CD14-positive monocyte (primary cell): Measurements from ENCODE around the gene SECISBP2L. TPM values are rescaled to one million over a fixed set of nuclear protein-coding genes. Genes with fewer than 3 reads are reported as not detected.

Experiments used
- DNase-seq, 3 donors: peaks; one replicate each; pipeline ENCODE4 v3.0.0-alpha.2; 2011 to 2022
- H2AFZ ChIP-seq: 2 replicates; pipeline ENCODE4 v1.6.0; 2012; ENCODE audit warnings: mild to moderate bottlenecking, low read depth, low read length, inconsistent platforms; ENCODE audit not compliant: insufficient read depth, poor library complexity, severe bottlenecking
- H3K27ac ChIP-seq, 2 donors: 1 replicate in 1 of 2; 2 replicates in 1 of 2; pipeline ENCODE4 v1.5.1; 2012 to 2013; ENCODE audit warnings: low read length in 2 of 2, control low read depth in 1 of 2, inconsistent platforms in 1 of 2, low read depth in 1 of 2, mild to moderate bottlenecking in 1 of 2
- H3K27me3 ChIP-seq, 2 donors: one replicate each; pipeline versions ENCODE4 v1.6.0 to v1.6.1; 2011 to 2013; ENCODE audit warnings: low read length in 2 of 2; ENCODE audit not compliant: control insufficient read depth in 2 of 2, insufficient read depth in 2 of 2
- H3K36me3 ChIP-seq, 2 donors: replicated peaks in 1 of 2; 1 replicate in 1 of 2; 2 replicates in 1 of 2; pipeline versions ENCODE4 v1.5.1 to v1.6.1; 2012 to 2013; ENCODE audit warnings: low read length in 2 of 2, control low read depth in 1 of 2, inconsistent platforms in 1 of 2, mild to moderate bottlenecking in 1 of 2; ENCODE audit not compliant: insufficient read depth in 2 of 2, control insufficient read depth in 1 of 2
- H3K4me1 ChIP-seq, 2 donors: 1 replicate in 1 of 2; 2 replicates in 1 of 2; pipeline versions ENCODE4 v1.5.1 to v1.6.1; 2012 to 2013; ENCODE audit warnings: low read length in 2 of 2, control low read depth in 1 of 2, inconsistent platforms in 1 of 2, mild to moderate bottlenecking in 1 of 2, moderate library complexity in 1 of 2; ENCODE audit not compliant: insufficient read depth in 2 of 2, control insufficient read depth in 1 of 2
- H3K4me2 ChIP-seq: replicated peaks from 2 replicates; pipeline ENCODE3; 2012; ENCODE audit warnings: low read length, moderate library complexity, mild to moderate bottlenecking; ENCODE audit not compliant: poor library complexity, severe bottlenecking; ENCODE audit errors: extremely low read depth
- H3K4me3 ChIP-seq, 3 experiments: fragments of 200-600 bp in 1 of 3; sonication (generic) in 1 of 3; replicated peaks in 1 of 3; 1 replicate in 2 of 3; 2 replicates in 1 of 3; pipeline ENCODE4 v1.5.1; 2011 to 2013; ENCODE audit warnings: low read length in 3 of 3, mild to moderate bottlenecking in 3 of 3, control low read depth in 2 of 3, low read depth in 2 of 3, inconsistent platforms in 1 of 3, moderate library complexity in 1 of 3
- H3K79me2 ChIP-seq: 2 replicates; pipeline ENCODE4 v1.6.0; 2012; ENCODE audit warnings: mild to moderate bottlenecking, control low read depth, inconsistent platforms, low read length, moderate library complexity; ENCODE audit not compliant: insufficient read depth
- H3K9ac ChIP-seq: 2 replicates; pipeline ENCODE4 v1.6.0; 2017; ENCODE audit warnings: low read length, mild to moderate bottlenecking; ENCODE audit not compliant: insufficient read depth, poor library complexity, severe bottlenecking
- H3K9me3 ChIP-seq, 2 donors: replicated peaks in 1 of 2; 1 replicate in 1 of 2; 2 replicates in 1 of 2; pipeline versions ENCODE4 v1.5.1 to v1.6.1; 2012 to 2013; ENCODE audit warnings: low read length in 2 of 2, control low read depth in 1 of 2; ENCODE audit not compliant: control insufficient read depth in 1 of 2, insufficient read depth in 1 of 2
- H4K20me1 ChIP-seq: 2 replicates; pipeline ENCODE4 v1.6.0; 2012; ENCODE audit warnings: mild to moderate bottlenecking, low read length, control low read depth, moderate library complexity; ENCODE audit not compliant: insufficient read depth
- H3K27ac Mint-ChIP-seq, 7 donors: one replicate each; pipeline ENCODE4 v1.8.0; 2020; ENCODE audit warnings: mild to moderate bottlenecking in 7 of 7, mixed read lengths in 7 of 7, moderate library complexity in 6 of 7, inconsistent platforms in 2 of 7
- H3K27me3 Mint-ChIP-seq, 3 donors: one replicate each; pipeline ENCODE4 v1.8.0; 2021 to 2022; ENCODE audit warnings: low read depth in 3 of 3, mild to moderate bottlenecking in 3 of 3, mixed read lengths in 3 of 3, moderate library complexity in 3 of 3, inconsistent platforms in 1 of 3
- H3K36me3 Mint-ChIP-seq, 2 donors: one replicate each; pipeline ENCODE4 v1.8.0; 2020; ENCODE audit warnings: mixed read lengths in 2 of 2, inconsistent platforms in 1 of 2, mild to moderate bottlenecking in 1 of 2
- H3K4me1 Mint-ChIP-seq: one replicate; pipeline ENCODE4 v1.8.0; 2020; ENCODE audit warnings: mild to moderate bottlenecking, mixed read lengths
- H3K4me3 Mint-ChIP-seq, 2 donors: one replicate each; pipeline ENCODE4 v1.8.0; 2020; ENCODE audit warnings: mild to moderate bottlenecking in 2 of 2, mixed read lengths in 2 of 2, moderate library complexity in 1 of 2
- H3K9me3 Mint-ChIP-seq, 7 donors: one replicate each; pipeline ENCODE4 v1.8.0; 2020 to 2022; ENCODE audit warnings: mixed read lengths in 7 of 7, mild to moderate bottlenecking in 6 of 7, moderate library complexity in 6 of 7, inconsistent platforms in 2 of 7
- CTCF ChIP-seq: fragments of 200-600 bp; IDR thresholded peaks from one replicate; pipeline ENCODE4 v1.8.0; 2022; ENCODE audit warnings: antibody characterized with exemption, mild to moderate bottlenecking
- WGBS: methylation state at CpG from one replicate; pipeline ENCODE4 v1.1.5; 2013; ENCODE audit warnings: missing lambda C conversion rate; ENCODE audit not compliant: insufficient coverage; 5-methylcytosine and 5-hydroxymethylcytosine counted together
- intact Hi-C, 2 donors: fragments of 100-400 bp; cut with micrococcal nuclease; formaldehyde crosslinking; loops; one replicate each; pipeline versions ENCODE4 v1.15.0 to v1.15.1; 2023
- polyA minus RNA-seq: library from RNA; depleted of rRNA, polyadenylated mRNA; stranded (reverse); fragments of >200 nt; gene quantifications from 2 replicates; pipeline ENCODE4 v1.2.3, GENCODE V29; 2012
- polyA plus RNA-seq, 3 donors: library from polyadenylated mRNA; depleted of rRNA in 1 of 3; unstranded in 2 of 3; stranded (reverse) in 1 of 3; fragments of 300-500 nt in 2 of 3; fragments of >200 nt in 1 of 3; fragmentation: Illumina TruSeq in 2 of 3; gene quantifications; 1 replicate in 2 of 3; 2 replicates in 1 of 3; pipeline ENCODE4 v1.2.3, GENCODE V29; 2012 to 2021
- total RNA-seq, 12 experiments: library from RNA in 1 of 12; stranded (reverse) in 1 of 12; fragments of 120-200 nt in 1 of 12; gene quantifications; one replicate each; pipeline ENCODE4 v1.2.4 and lab custom pipeline; 2013 to 2026; ENCODE audit warnings: mixed read lengths in 6 of 12, inconsistent platforms in 1 of 12

Gene SECISBP2L
- 27.7 TPM for total RNA-seq (2013)
- polyA plus RNA-seq (10 to 100 TPM in 1 of 3 donors, 1 to 10 TPM in 2; 5.0 to 19.8 (median 9.5) TPM), polyA minus RNA-seq (9.8 and 15.7 TPM in 2 replicates), total RNA-seq (lab: John Stamatoyannopoulos, UW) (47.8 to 104 (median 75.2) reads per million in 11 experiments)

DNA sequence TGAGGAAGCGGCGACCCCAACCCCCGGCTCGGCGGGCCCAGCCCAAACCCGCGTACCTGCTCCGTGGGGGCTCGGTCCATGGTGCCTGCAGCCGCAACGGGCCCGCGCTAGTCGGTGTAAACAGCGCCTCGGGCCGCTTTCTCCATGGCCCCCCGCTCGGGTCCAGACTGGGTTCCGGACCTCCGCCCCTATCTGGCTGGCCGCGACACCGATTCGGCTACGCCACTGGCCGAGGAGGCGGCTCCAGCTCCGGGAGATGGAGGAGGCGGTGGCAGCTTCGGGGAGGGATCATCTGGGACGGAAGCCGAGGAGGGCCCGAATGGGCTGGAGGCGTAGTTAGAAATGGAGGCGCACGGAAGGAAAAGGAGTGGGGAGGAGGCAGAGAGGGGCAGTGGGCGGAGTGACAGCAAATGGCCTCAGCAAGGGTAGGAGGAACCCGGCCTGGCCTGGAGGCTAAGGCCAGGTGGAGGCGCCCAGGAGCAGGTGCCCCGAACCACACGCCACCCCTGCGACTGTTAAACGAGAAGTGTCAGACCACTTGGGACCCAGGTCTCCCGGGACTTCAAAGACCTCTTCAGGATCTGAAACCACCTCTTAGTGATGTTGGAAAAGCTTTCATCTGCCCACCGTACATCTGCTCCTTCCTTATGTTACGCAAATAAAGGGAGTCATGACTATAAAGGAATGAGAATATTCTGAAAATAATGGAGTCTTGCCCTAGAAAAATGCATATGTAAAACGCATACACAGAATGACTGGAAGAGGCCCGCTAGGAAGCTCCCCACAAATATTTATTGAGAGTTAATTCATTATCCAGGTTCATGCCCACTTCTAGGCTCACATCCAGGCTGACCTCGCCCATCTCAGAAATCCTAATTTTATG, at the start of gene SECISBP2L:
TSS of gene SECISBP2L (minus strand) at position 227 of the 883 bp plus-strand sequence. CDS start at position 80, 147 bp downstream.
- Histone ChIP-seq H3K79me2 (peaks cover 45% of the 10 kb centered on the region), H3K4me2 (peak within 1 kb of the TSS; percentile 75), H3K4me1 (peaks cover 16 to 28% of the 10 kb centered on the region in 2 donors), H2AFZ (peak within 1 kb of the TSS; percentile 97), H3K27ac (peak within 1 kb of the TSS; percentile 43 to 80), H3K36me3 (no peaks in the 10 kb centered on the region), H3K4me3 (peak within 1 kb of the TSS; percentile 90 to 93 (median 90)), H3K9me3 (no peaks in the 10 kb centered on the region), H4K20me1 (peaks cover 12% of the 10 kb centered on the region), H3K9ac (peak within 1 kb of the TSS; percentile 91), H3K27me3 (no peaks in the 10 kb centered on the region)
- TF ChIP-seq CTCF, result no peak
- intact Hi-C loops, result loop anchor here (10.0 kb wide), 1 partner anchor 108 kb away; the partner anchor contains the start of gene COPS2 (in 2 of the 2)
- H3K4me3 Mint-ChIP-seq, result peak within 1 kb of the TSS; percentile 94 to 97
- H3K36me3 Mint-ChIP-seq, result peaks cover 0 to 1% of the 10 kb centered on the region in 2 donors
- peaks cover 0 to 4% (median 1%) of the 10 kb centered on the region in 3 donors for H3K27me3 Mint-ChIP-seq
- peaks cover 25% of the 10 kb centered on the region for H3K4me1 Mint-ChIP-seq
- H3K27ac Mint-ChIP-seq, result peak within 1 kb of the TSS; percentile 81 to 95 (median 92)
- peaks cover 0 to 6% (median 3%) of the 10 kb centered on the region in 7 donors for H3K9me3 Mint-ChIP-seq
- peak; percentile 80 to 88 (median 88) for DNase-seq
- 5% methylated on average over 45 of the region's 50 CpGs for WGBS

- no peaks in the 10 kb centered on the region for H3K9me3 ChIP-seq
- TF ChIP-seq CTCF, result no peak
- H3K9me3 Mint-ChIP-seq, result no peaks in the 10 kb centered on the region
- no peaks in the 10 kb centered on the region for H3K79me2 ChIP-seq
- H3K27ac Mint-ChIP-seq, result no peak overlapping the region
- no peak overlapping the region for H3K4me3 ChIP-seq
- H4K20me1 ChIP-seq, result no peaks in the 10 kb centered on the region
- no peak for DNase-seq
- intact Hi-C loops, result no loop called here
- no peaks in the 10 kb centered on the region for H3K36me3 ChIP-seq
- no CpG with 5 or more reads among the region's 1 CpG for WGBS
- H3K27me3 Mint-ChIP-seq, result peaks cover 0 to 3% (median 1%) of the 10 kb centered on the region in 3 donors
- no peaks in the 10 kb centered on the region for H3K4me1 Mint-ChIP-seq
- H2AFZ ChIP-seq, result no peak overlapping the region
- H3K9ac ChIP-seq, result no peak overlapping the region
- no peaks in the 10 kb centered on the region for H3K4me1 ChIP-seq
- H3K4me3 Mint-ChIP-seq, result no peak overlapping the region
- H3K27me3 ChIP-seq, result no peaks in the 10 kb centered on the region
- H3K36me3 Mint-ChIP-seq, result no peaks in the 10 kb centered on the region
- H3K27ac ChIP-seq, result no peak overlapping the region
- no peak overlapping the region for H3K4me2 ChIP-seq
Measured at GRCh38 chr15:49094923-49095322, 48.7 kb upstream of the SECISBP2L start.
